HepG2 (cell line): ENCODE results near the gene TDRD3.

Experiments
- HES4 ChIP-seq: sonication (generic); formaldehyde crosslinking; IDR thresholded peaks from 2 replicates; pipeline ENCODE4 v1.9.0; 2021; ENCODE audit warnings: mild to moderate bottlenecking, missing genetic modification reagents, borderline replicate concordance
- MXI1 ChIP-seq: IDR thresholded peaks from 3 replicates; pipeline ENCODE4 v1.6.1; 2012; ENCODE audit warnings: low read depth, low read length, inconsistent platforms, borderline replicate concordance
- SMARCC2 ChIP-seq: fragments of 450-650 bp; IDR thresholded peaks from 2 replicates; pipeline ENCODE4 v1.6.1; 2017; ENCODE audit warnings: antibody characterized with exemption, mild to moderate bottlenecking
- SP2 ChIP-seq: sonication (generic); formaldehyde crosslinking; IDR thresholded peaks from 2 replicates; pipeline ENCODE4 v1.5.1; 2020; ENCODE audit warnings: mild to moderate bottlenecking, missing genetic modification reagents
- ZNF713 ChIP-seq: sonication (generic); formaldehyde crosslinking; IDR thresholded peaks from 2 replicates; pipeline ENCODE4 v1.4.0; 2020; ENCODE audit warnings: mild to moderate bottlenecking, missing genetic modification reagents
- TF ChIP-seq, protein P1 (sequence below): fragments of 450-650 bp; IDR thresholded peaks from 2 replicates; pipeline ENCODE4 v1.6.1; 2017

DNA sequence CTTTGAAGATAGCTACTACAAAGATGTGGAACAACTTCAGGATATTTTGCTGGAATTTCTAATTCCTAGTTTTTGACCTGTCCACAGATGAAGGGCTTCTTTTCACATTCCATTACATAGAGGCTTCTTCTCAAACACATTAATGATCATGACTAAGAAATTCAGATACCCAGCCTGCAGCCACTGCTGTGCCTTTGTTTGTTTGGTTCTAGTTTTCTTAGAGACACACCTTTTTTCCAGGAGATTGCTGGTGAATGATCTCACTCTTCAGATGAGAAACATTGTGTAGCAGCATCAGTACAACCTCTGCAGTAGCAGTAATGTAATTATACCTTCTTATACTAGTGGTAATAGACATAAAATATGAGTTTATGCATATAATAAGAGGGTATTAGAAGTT is 5.0 kb downstream of the TDRD3 start:
- TF ChIP-seq SMARCC2 (no peak), SP2 (CRISPR knock-in tag) (no peak), ZNF713 (no peak), HES4 (CRISPR knock-in tag) (no peak), MXI1 (no peak)
- TF ChIP-seq, protein P1, sequence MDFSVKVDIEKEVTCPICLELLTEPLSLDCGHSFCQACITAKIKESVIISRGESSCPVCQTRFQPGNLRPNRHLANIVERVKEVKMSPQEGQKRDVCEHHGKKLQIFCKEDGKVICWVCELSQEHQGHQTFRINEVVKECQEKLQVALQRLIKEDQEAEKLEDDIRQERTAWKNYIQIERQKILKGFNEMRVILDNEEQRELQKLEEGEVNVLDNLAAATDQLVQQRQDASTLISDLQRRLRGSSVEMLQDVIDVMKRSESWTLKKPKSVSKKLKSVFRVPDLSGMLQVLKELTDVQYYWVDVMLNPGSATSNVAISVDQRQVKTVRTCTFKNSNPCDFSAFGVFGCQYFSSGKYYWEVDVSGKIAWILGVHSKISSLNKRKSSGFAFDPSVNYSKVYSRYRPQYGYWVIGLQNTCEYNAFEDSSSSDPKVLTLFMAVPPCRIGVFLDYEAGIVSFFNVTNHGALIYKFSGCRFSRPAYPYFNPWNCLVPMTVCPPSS = no peak
